ENCODE results near the gene WDR26.
A peak's percentile ranks its signal among the peaks of the same experiment; 100 is the strongest.
"Not testable (repeated sequence)": the region's sequence is repeated elsewhere in the genome, so short reads cannot be mapped to it uniquely, and the experiment has no call there.

The WDR26 gene

DNA sequence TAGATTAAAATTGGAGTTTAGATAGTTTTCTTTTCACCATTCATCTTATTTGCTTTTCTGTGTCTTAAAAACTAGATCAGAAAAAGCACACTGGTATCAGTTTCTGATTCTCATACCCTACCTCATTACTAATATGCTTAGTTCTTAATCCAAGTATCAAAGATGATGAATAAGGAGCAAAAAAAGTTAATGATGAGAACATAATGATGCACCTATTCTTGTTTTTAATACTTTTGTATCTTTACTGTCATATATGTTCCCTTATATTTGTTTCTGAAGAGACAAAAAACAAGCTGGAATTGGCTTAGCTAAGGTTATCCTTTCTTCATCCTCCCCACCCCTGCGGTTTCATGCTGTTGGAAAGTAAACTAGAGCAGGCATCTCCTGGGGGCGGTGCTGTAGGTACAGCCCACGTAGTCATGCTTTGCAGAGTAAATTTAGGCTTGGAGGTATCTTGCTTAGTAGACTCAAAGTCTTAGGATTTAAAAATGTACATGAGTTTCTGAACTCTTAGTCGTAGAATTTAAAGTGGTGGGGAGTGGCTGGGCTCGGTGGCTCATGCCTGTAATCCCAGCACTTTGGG, 61.5 kb downstream of the WDR26 start:
- Mint-ChIP-seq H3K4me3 (no peak overlapping the region), H3K27me3 (no peaks in the 10 kb centered on the region), H3K9me3 (no peaks in the 10 kb centered on the region), H3K4me1 (ENCODE audit: low read depth in 2 of 2) (peaks cover 42 to 50% of the 10 kb centered on the region in 2 donors), H3K36me3 (ENCODE audit: insufficient read depth) (peaks cover 82% of the 10 kb centered on the region), H3K27ac (peak overlapping the region; percentile 87 to 88)
- no peak for DNase-seq
- ATAC-seq (replicated peaks), result no peak

GRCh38 chr1:224368409-224368808, 66.2 kb downstream of the WDR26 start:
- peaks cover 11 to 22% of the 10 kb centered on the region in 2 donors for H3K4me1 Mint-ChIP-seq (ENCODE audit: low read depth in 2 of 2)
- ATAC-seq (replicated peaks) (no peak), DNase-seq (no peak)
- H3K9me3 Mint-ChIP-seq, result no peaks in the 10 kb centered on the region
- peak overlapping the region in 1 of 2 donors; percentile 5 for H3K27ac Mint-ChIP-seq
- no peak overlapping the region for H3K4me3 Mint-ChIP-seq
- peaks cover 84% of the 10 kb centered on the region for H3K36me3 Mint-ChIP-seq (ENCODE audit: insufficient read depth)
- H3K27me3 Mint-ChIP-seq, result no peaks in the 10 kb centered on the region

- no peak for DNase-seq
- Mint-ChIP-seq H3K27me3 (no peaks in the 10 kb centered on the region), H3K4me3 (peak overlapping the region in 1 of 2 donors; percentile 98), H3K9me3 (no peaks in the 10 kb centered on the region), H3K4me1 (ENCODE audit: low read depth in 2 of 2) (peaks cover 30 to 53% of the 10 kb centered on the region in 2 donors), H3K27ac (peak overlapping the region in 1 of 2 donors; percentile 3), H3K36me3 (ENCODE audit: insufficient read depth) (peaks cover 23% of the 10 kb centered on the region)
- no peak for ATAC-seq (replicated peaks)
These were observed 75.4 kb downstream of the WDR26 start for GRCh38 chr1:224359207-224359606.

- no peak for ATAC-seq (replicated peaks)
- no peak for DNase-seq
- no peaks in the 10 kb centered on the region for H3K27me3 Mint-ChIP-seq
- H3K36me3 Mint-ChIP-seq (ENCODE audit: insufficient read depth), result peaks cover 19% of the 10 kb centered on the region
- H3K4me3 Mint-ChIP-seq, result peak overlapping the region; percentile 98
- peak overlapping the region in 1 of 2 donors; percentile 89 for H3K27ac Mint-ChIP-seq
- H3K9me3 Mint-ChIP-seq, result no peaks in the 10 kb centered on the region
- peaks cover 27 to 44% of the 10 kb centered on the region in 2 donors for H3K4me1 Mint-ChIP-seq (ENCODE audit: low read depth in 2 of 2)
These were observed 76.4 kb downstream of the WDR26 start for GRCh38 chr1:224358237-224358636.

DNA sequence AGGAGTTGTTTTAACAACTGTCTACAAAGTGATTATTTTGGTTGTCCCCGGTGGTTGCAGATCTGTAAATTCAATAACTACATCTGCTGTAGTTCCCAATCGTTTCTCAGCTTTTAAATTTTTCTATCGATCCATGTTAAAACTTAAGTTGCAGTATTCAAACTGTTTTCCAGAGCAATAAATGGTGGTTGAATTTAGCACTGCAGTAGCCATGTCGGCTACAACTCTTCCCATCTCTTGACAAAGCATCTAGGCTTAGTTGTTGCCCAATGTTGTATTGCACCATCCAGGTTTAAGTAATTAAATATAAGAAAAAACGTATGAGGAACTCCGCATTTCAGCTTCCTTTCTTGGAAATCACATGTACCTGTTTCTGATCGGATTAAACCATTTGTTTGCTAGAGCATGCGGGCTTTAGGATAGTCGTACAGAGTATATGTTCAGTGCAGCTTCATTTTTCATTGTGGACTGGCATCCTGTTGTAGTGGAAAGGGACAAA, 76.9 kb downstream of the WDR26 start:
- DNase-seq, result no peak
- Mint-ChIP-seq H3K4me3 (peak overlapping the region; percentile 98), H3K27me3 (no peaks in the 10 kb centered on the region), H3K36me3 (ENCODE audit: insufficient read depth) (peaks cover 19% of the 10 kb centered on the region), H3K4me1 (ENCODE audit: low read depth in 2 of 2) (peaks cover 27 to 39% of the 10 kb centered on the region in 2 donors), H3K9me3 (no peaks in the 10 kb centered on the region), H3K27ac (peak overlapping the region; percentile 89 to 90)
- ATAC-seq (replicated peaks), result no peak

DNA sequence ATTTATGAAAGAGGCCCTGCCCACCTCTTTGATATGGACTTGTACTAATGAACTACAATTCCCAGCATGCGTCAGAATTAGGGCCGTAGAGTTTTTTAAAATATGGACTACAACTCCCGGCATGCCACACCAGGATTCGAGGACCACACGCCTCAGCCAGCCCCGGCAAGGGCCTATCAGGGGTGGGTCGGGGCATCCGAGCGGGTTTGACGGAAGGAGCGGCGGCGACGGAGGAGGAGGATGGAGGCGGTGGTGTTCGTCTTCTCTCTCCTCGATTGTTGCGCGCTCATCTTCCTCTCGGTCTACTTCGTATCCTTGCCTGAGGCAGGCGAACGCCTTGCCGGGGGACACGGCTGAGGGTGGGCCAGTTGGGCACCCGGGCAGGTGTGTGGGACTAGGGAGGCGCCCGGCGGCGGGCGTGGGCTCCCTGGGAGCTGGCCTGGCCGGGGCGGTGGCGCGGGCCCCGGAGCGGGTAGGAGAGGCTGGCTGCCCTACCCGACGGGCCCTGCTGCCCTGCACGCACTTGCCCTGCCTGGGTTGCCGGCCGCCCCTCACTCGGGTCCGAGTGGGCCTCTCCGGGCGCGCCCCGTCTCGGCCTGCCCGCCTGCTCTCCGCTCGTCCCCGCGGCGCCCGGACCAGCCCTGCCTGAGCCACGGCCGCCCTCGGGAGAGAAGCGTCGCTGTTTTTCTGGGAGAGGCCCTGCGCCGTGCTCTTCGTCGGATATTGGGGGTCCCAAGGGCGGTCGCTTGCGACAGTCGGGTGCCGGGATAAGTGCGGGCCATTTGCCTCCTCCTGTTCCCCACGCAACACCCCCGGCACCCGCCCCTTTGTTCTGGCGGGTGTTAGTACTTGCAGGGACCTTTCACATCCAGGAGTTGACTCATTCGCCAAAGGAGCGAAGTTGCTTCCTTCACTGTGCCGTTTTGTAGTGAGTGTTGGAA, 77.6 kb downstream of the WDR26 start, which contains the start of gene CNIH4:
Gene CNIH4, plus strand, starts transcription at position 195 of the 941 bp plus-strand sequence. Its CDS starts 46 bp downstream, at position 241.
- Mint-ChIP-seq H3K4me3 (peak within 1 kb of the TSS; percentile 98), H3K27me3 (no peaks in the 10 kb centered on the region), H3K27ac (peak within 1 kb of the TSS; percentile 89 to 90), H3K4me1 (ENCODE audit: low read depth in 2 of 2) (peaks cover 26 to 31% of the 10 kb centered on the region in 2 donors), H3K36me3 (ENCODE audit: insufficient read depth) (peaks cover 17% of the 10 kb centered on the region), H3K9me3 (no peaks in the 10 kb centered on the region)
- ATAC-seq (replicated peaks), result peak; percentile 98
- peak; percentile 86 to 89 (median 88) for DNase-seq

DNA sequence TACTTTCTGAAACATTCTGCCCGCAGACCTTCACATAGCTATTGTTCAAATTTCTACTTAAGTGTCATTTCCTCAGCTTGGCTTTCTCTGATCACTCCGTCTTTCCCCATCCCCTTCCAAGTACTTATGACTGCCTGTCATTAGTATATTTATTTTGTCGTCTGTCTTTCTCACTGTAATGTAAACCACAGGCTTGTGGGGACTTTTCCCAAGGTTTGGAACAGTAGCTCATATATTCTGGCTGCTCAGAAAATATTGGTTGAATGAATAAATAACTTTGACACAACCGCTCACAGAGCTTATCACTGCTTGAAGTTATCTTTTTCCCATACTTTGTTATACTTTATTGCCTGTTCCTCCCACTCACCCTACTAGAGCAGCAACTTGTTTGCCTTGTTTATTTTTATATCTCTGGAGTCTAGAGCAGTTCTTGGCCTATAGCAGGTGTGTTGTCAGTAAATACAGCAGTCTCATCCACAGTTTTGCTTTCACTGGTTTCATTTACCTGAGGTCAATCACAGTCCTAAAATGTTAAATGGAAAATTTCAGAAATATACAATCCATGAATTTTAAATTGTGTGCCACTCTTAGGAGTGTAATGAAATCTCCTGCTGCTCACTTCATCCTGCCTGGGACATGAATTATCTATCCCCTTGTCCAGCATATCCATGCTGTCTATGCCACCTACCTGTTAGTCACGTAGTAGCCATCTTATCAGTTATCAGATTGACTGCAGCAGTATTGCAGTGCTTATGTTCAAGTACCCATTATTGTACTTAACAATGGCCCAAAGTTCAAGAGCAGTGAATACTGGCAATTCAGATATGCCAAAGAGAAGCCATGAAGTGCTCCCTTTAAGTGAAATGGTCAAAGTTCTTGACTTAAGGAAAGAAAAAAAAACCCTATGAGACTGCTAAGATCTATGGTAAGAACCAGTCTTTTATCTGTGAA, 80.3 kb downstream of the WDR26 start:
- ATAC-seq (replicated peaks) (no peak), DNase-seq (no peak)
- Mint-ChIP-seq H3K4me1 (ENCODE audit: low read depth in 2 of 2) (peaks cover 20 to 25% of the 10 kb centered on the region in 2 donors), H3K27ac (no peak overlapping the region), H3K9me3 (no peaks in the 10 kb centered on the region), H3K27me3 (no peaks in the 10 kb centered on the region), H3K4me3 (no peak overlapping the region), H3K36me3 (ENCODE audit: insufficient read depth) (peaks cover 12% of the 10 kb centered on the region)

DNA sequence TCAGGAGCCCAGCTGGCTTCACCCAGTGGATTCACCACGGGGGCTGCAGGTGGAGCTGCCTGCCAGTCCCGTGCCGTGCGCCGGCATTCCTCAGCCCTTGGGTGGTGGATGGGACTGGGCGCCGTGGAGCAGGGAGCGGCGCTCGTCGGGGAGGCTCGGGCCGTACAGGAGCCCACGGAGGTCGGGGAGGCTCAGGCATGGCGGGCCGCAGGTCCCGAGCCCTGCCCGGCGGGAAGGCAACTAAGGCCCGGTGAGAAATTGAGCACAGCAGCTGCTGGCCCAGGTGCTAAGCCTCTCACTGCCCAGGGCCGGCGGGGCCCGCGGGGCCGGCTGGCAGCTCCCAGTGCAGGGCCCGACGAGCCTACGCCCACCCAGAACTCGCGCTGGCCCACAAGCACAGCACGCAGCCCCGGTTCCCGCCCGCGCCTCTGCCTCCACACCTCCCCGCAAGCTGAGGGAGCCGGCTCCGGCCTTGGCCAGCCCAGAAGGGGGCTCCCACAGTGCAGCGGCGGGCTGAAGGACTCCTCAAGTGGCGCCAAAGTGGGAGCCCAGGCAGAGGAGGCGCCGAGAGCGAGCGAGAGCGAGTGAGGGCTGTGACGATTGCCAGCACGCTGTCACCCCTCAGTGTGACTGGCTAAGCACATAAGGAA, 82.0 kb downstream of the WDR26 start:
- not testable (repeated sequence) for H3K36me3 Mint-ChIP-seq (ENCODE audit: insufficient read depth); DNase-seq

DNA sequence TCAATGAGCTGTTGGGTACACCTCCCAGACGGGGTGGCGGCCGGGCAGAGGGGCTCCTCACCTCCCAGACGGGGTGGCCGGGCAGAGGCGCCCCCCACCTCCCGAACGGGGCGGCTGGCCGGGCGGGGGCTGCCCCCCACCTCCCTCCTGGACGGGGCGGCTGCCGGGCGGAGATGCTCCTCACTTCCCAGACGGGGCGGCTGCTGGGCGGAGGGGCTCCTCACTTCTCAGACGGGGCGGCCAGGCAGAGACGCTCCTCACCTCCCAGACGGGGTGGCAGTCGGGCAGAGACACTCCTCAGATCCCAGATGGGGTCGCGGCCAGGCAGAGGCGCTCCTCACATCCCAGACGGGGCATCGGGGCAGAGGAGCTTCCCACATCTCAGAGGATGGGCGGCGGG, 84.9 kb downstream of the WDR26 start:
- not testable (repeated sequence) for H3K27me3 Mint-ChIP-seq; H3K9me3 Mint-ChIP-seq; ATAC-seq (replicated peaks); H3K36me3 Mint-ChIP-seq (ENCODE audit: insufficient read depth); H3K27ac Mint-ChIP-seq; H3K4me3 Mint-ChIP-seq; H3K4me1 Mint-ChIP-seq (ENCODE audit: low read depth in 2 of 2); DNase-seq

More for the DNA sequence above, 82.0 kb downstream of the WDR26 start:
- H3K4me3 Mint-ChIP-seq; H3K27me3 Mint-ChIP-seq; H3K9me3 Mint-ChIP-seq; H3K4me1 Mint-ChIP-seq (ENCODE audit: low read depth in 2 of 2); H3K27ac Mint-ChIP-seq; ATAC-seq (replicated peaks): not testable (repeated sequence)

DNA sequence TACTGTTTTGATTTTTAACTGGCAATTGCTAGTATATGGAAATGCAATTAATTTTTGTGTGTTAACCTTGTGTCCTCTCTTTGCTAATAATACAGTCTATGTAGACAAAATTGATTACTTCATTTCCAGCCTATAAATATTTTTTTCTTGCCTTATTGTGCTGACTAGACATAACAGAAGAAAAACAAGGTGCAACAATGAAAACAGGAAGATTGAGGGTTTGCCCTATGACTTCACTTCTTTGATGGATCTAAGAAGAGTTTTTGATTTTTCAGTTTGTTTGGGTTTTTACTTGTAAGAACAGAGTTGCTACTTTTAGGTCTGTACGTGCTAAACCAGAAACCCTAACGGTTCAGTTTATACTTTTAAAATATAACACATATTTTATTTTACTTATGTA, 86.5 kb downstream of the WDR26 start:
- Mint-ChIP-seq H3K4me3 (no peak overlapping the region), H3K4me1 (ENCODE audit: low read depth in 2 of 2) (no peaks in the 10 kb centered on the region), H3K27ac (no peak overlapping the region), H3K27me3 (no peaks in the 10 kb centered on the region), H3K9me3 (no peaks in the 10 kb centered on the region), H3K36me3 (ENCODE audit: insufficient read depth) (peaks cover 7% of the 10 kb centered on the region)
- ATAC-seq (replicated peaks), result no peak
- DNase-seq, result no peak

DNA sequence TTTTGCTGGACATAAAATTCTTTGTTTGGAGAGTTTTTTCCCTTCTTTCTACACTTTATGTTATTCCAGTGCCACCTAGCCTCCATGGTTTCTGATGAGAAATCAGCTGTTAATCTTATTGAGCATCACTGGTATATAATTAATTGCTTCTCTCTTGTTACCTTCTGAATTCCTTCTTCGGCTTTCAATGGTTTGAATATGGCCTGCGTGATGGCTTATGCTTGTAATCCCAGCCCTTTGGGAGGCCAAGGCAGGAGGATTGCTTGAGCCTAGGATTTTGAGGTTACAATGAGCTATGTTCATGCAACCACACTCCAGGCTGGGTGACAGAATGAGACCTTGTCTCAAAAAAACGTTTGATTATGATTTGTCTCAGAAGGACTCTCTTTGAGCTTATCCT, 90.9 kb downstream of the WDR26 start:
- H3K4me1 Mint-ChIP-seq (ENCODE audit: low read depth in 2 of 2), result peaks cover 4% of the 10 kb centered on the region in 2 donors
- no peak overlapping the region for H3K4me3 Mint-ChIP-seq
- DNase-seq (no peak), ATAC-seq (replicated peaks) (no peak)
- no peak overlapping the region for H3K27ac Mint-ChIP-seq
- H3K36me3 Mint-ChIP-seq (ENCODE audit: insufficient read depth), result peaks cover 7% of the 10 kb centered on the region
- no peaks in the 10 kb centered on the region for H3K9me3 Mint-ChIP-seq
- H3K27me3 Mint-ChIP-seq, result no peaks in the 10 kb centered on the region

GRCh38 chr1:224340453-224341384, 93.9 kb downstream of the WDR26 start:
- peak overlapping the region; percentile 66 to 72 for H3K4me3 Mint-ChIP-seq
- ATAC-seq (replicated peaks), result peak; percentile 78
- H3K27ac Mint-ChIP-seq, result peak overlapping the region in 1 of 2 donors; percentile 28
- peak in 2 of 3 experiments; percentile 9 to 16 for DNase-seq
- not testable (repeated sequence) for H3K36me3 Mint-ChIP-seq (ENCODE audit: insufficient read depth); H3K4me1 Mint-ChIP-seq (ENCODE audit: low read depth in 2 of 2); H3K27me3 Mint-ChIP-seq; H3K9me3 Mint-ChIP-seq

Data from effector memory CD8-positive, alpha-beta T cell (primary cell).